K562 (cell line): Measurements from ENCODE around the gene EFHD2. TPM values are rescaled to one million over a fixed set of nuclear protein-coding genes. Genes with fewer than 3 reads are reported as not detected.
A peak's percentile ranks its signal among the peaks of the same experiment; 100 is the strongest.

Experiments
- CBFA2T3 ChIP-seq: fragments of 450-650 bp; IDR thresholded peaks from 2 replicates; pipeline ENCODE4 v1.6.1; 2017
- CEBPG ChIP-seq, 3 experiments: fragments of 200-800 bp in 1 of 3; sonication (Bioruptor generic) in 1 of 3; sonication (generic) in 1 of 3; formaldehyde crosslinking in 1 of 3; IDR thresholded peaks in 2 of 3; conservative IDR thresholded peaks in 1 of 3; 2 replicates each; pipeline versions ENCODE4 v1.6.1 to v1.8.0; 2016 to 2022; ENCODE audit warnings: missing compliant biosample characterization in 2 of 3, missing genetic modification characterization in 2 of 3, mild to moderate bottlenecking in 1 of 3, missing genetic modification reagents in 1 of 3
- KDM1A ChIP-seq, 2 experiments: fragments of 450-650 bp; IDR thresholded peaks; 2 replicates each; pipeline ENCODE4 v1.6.1; 2016; ENCODE audit warnings: mild to moderate bottlenecking in 2 of 2
- MGA ChIP-seq: fragments of 450-650 bp; IDR thresholded peaks from 2 replicates; pipeline ENCODE4 v1.6.1; 2016; ENCODE audit warnings: mild to moderate bottlenecking, moderate library complexity
- SRF ChIP-seq, 2 experiments: fragments of 250-450, 450-650 bp in 1 of 2; sonication (Bioruptor Pico) in 1 of 2; sonication (generic) in 1 of 2; formaldehyde crosslinking; IDR thresholded peaks; 2 replicates each; pipeline versions ENCODE4 v1.5.0 to v1.5.1; 2020 to 2022; ENCODE audit warnings: mild to moderate bottlenecking in 1 of 2, missing genetic modification reagents in 1 of 2
- TEAD1 ChIP-seq, 2 experiments: fragments of 450-650 bp in 1 of 2; sonication (generic) in 1 of 2; formaldehyde crosslinking; IDR thresholded peaks; 2 replicates each; pipeline versions ENCODE4 v1.4.0 to v1.8.0; 2020 to 2022; ENCODE audit warnings: mild to moderate bottlenecking in 2 of 2, missing genetic modification reagents in 1 of 2
- UBTF ChIP-seq, 2 experiments: IDR thresholded peaks; 2 replicates each; pipeline ENCODE4 v1.6.1; 2012; ENCODE audit warnings: improper control_type of control experiment in 2 of 2, low read depth in 2 of 2, low read length in 2 of 2, borderline replicate concordance in 1 of 2
- USF2 ChIP-seq: sonication (generic); formaldehyde crosslinking; IDR thresholded peaks from 2 replicates; pipeline ENCODE4 v1.5.0; 2020; ENCODE audit warnings: missing genetic modification reagents
- ZNF551 ChIP-seq: fragments of 250-450 bp; sonication (Bioruptor Pico); IDR thresholded peaks from 2 replicates; pipeline ENCODE4 v1.5.0; 2021; ENCODE audit warnings: mild to moderate bottlenecking, moderate library complexity
- polyA plus RNA-seq, 8 experiments: library from polyadenylated mRNA; depleted of rRNA in 4 of 8; stranded (reverse) in 5 of 8; unstranded in 3 of 8; fragments of >200 nt; fragmentation: Nextera tagmentation in 2 of 8; fragmentation: Illumina TruSeq in 1 of 8; extraction: Ambion mirVana in 2 of 8; extraction: Trizol in 1 of 8; gene quantifications; 2 replicates each; pipeline versions ENCODE4 v1.2.1 to v1.2.3, GENCODE V29; 2011 to 2014; ENCODE audit warnings: inconsistent platforms in 1 of 8, missing spikeins in 1 of 8
- total RNA-seq, 7 experiments: library from RNA; depleted of rRNA in 6 of 7; stranded (reverse); fragments of >200 nt in 6 of 7; fragmentation: Illumina TruSeq in 2 of 7; extraction: Trizol in 2 of 7; gene quantifications; 2 replicates each; pipeline versions ENCODE4 v1.2.1 to v1.2.3, GENCODE V29; 2011 to 2021; ENCODE audit warnings: low replicate concordance in 1 of 7

The EFHD2 gene
- total and polyA plus RNA-seq, 9 of the 15 experiments (the other 6 are each of a cell fraction or from before 2014, with no cell fraction given) = 1.7 to 73.5 (median 25.2) TPM

- peak; percentile 94 for TF ChIP-seq MGA
- TF ChIP-seq CBFA2T3 = peak; percentile 52
- 0 out of 4 replicates have a peak, but pooled peaks of 1 of the 2 experiments have one; percentile 43 for TF ChIP-seq UBTF (IDR thresholded peaks at IDR 0.05; ENCODE audit: borderline replicate concordance in 1 of 2, low read depth in 2 of 2, low read length in 2 of 2)
- no peak for TF ChIP-seq TEAD1 (CRISPR knock-in tag; IDR thresholded peaks at IDR 0.05)
- peak; percentile 57; the same call in 1 of the 2 replicates for TF ChIP-seq CEBPG (CRISPR knock-in tag; IDR thresholded peaks at IDR 0.05)
- no peak for TF ChIP-seq CEBPG (tag; conservative IDR thresholded peaks at IDR 0.05 in 1 of 2, IDR thresholded peaks at IDR 0.05 in 1 of 2)
- peak in 1 of 2 experiments; percentile 81; a peak in 1 of 4 replicates for TF ChIP-seq SRF (CRISPR knock-in tag; IDR thresholded peaks at IDR 0.05)
- TF ChIP-seq KDM1A (IDR thresholded peaks at IDR 0.05) = peak; percentile 91 to 96
- TF ChIP-seq ZNF551 = no peak
- TF ChIP-seq USF2 (CRISPR knock-in tag) = peak; percentile 64
These were observed 35.0 kb downstream of the EFHD2 start (continued) for GRCh38 chr1:15444468-15445389.
